ENCODE results near the gene TKT.

DNA sequence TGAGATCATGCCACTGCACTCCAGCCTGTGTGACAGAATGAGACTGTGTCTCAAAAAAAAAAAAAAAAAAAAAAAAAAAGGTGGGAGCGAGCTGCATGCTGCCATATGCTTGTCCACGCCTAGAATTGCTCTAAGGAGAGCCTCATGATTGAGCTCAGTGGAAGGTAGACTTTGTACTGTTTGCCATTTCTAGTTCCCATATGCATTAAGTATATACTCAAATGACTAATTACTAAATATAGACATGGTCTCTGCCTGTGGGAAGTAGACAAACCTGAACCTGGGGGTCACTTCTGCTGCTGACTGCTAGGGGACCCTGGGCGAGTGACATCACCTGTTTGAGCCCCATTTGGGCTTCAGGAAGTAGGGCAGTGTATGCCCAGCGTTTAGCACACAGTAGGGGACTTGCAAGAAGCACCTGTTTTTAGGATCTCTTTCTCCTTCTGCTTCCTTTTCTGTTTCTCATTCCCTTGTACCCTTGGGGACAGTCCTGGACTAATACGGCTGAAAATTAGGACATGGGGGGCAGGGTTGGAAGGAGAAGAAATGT lies 67.6 kb downstream of the TKT start:
- no peak for TF ChIP-seq FOXO1 (CRISPR knock-in tag; IDR thresholded peaks at IDR 0.05)
- TF ChIP-seq, protein P1, sequence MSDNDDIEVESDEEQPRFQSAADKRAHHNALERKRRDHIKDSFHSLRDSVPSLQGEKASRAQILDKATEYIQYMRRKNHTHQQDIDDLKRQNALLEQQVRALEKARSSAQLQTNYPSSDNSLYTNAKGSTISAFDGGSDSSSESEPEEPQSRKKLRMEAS (IDR thresholded peaks at IDR 0.05), result no peak
- no peak for TF ChIP-seq ZFP36 (IDR thresholded peaks at IDR 0.05; ENCODE audit: borderline replicate concordance, low read depth, low read length, partially characterized antibody)
- TF ChIP-seq TAF1 (CRISPR knock-in tag; IDR thresholded peaks at IDR 0.05), result no peak
- TF ChIP-seq, protein P2, sequence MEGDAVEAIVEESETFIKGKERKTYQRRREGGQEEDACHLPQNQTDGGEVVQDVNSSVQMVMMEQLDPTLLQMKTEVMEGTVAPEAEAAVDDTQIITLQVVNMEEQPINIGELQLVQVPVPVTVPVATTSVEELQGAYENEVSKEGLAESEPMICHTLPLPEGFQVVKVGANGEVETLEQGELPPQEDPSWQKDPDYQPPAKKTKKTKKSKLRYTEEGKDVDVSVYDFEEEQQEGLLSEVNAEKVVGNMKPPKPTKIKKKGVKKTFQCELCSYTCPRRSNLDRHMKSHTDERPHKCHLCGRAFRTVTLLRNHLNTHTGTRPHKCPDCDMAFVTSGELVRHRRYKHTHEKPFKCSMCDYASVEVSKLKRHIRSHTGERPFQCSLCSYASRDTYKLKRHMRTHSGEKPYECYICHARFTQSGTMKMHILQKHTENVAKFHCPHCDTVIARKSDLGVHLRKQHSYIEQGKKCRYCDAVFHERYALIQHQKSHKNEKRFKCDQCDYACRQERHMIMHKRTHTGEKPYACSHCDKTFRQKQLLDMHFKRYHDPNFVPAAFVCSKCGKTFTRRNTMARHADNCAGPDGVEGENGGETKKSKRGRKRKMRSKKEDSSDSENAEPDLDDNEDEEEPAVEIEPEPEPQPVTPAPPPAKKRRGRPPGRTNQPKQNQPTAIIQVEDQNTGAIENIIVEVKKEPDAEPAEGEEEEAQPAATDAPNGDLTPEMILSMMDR (CRISPR knock-in tag; IDR thresholded peaks at IDR 0.05), result no peak
- TF ChIP-seq GATA4 (IDR thresholded peaks at IDR 0.05; ENCODE audit: borderline replicate concordance, low read depth), result no peak
- no peak for TF ChIP-seq ZSCAN20 (CRISPR knock-in tag; IDR thresholded peaks at IDR 0.05; ENCODE audit: borderline replicate concordance)
- TF ChIP-seq RXRA (CRISPR knock-in tag; IDR thresholded peaks at IDR 0.05), result no peak
- TF ChIP-seq, protein P3, sequence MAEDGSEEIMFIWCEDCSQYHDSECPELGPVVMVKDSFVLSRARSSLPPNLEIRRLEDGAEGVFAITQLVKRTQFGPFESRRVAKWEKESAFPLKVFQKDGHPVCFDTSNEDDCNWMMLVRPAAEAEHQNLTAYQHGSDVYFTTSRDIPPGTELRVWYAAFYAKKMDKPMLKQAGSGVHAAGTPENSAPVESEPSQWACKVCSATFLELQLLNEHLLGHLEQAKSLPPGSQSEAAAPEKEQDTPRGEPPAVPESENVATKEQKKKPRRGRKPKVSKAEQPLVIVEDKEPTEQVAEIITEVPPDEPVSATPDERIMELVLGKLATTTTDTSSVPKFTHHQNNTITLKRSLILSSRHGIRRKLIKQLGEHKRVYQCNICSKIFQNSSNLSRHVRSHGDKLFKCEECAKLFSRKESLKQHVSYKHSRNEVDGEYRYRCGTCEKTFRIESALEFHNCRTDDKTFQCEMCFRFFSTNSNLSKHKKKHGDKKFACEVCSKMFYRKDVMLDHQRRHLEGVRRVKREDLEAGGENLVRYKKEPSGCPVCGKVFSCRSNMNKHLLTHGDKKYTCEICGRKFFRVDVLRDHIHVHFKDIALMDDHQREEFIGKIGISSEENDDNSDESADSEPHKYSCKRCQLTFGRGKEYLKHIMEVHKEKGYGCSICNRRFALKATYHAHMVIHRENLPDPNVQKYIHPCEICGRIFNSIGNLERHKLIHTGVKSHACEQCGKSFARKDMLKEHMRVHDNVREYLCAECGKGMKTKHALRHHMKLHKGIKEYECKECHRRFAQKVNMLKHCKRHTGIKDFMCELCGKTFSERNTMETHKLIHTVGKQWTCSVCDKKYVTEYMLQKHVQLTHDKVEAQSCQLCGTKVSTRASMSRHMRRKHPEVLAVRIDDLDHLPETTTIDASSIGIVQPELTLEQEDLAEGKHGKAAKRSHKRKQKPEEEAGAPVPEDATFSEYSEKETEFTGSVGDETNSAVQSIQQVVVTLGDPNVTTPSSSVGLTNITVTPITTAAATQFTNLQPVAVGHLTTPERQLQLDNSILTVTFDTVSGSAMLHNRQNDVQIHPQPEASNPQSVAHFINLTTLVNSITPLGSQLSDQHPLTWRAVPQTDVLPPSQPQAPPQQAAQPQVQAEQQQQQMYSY (CRISPR knock-in tag; IDR thresholded peaks at IDR 0.05), result no peak
- TF ChIP-seq YY1 (IDR thresholded peaks at IDR 0.05; ENCODE audit: insufficient read depth, insufficient replicate concordance, low read depth, low read length), result no peak
- no peak for TF ChIP-seq BHLHE40 (IDR thresholded peaks at IDR 0.05; ENCODE audit: low read length)
- TF ChIP-seq, protein P4, sequence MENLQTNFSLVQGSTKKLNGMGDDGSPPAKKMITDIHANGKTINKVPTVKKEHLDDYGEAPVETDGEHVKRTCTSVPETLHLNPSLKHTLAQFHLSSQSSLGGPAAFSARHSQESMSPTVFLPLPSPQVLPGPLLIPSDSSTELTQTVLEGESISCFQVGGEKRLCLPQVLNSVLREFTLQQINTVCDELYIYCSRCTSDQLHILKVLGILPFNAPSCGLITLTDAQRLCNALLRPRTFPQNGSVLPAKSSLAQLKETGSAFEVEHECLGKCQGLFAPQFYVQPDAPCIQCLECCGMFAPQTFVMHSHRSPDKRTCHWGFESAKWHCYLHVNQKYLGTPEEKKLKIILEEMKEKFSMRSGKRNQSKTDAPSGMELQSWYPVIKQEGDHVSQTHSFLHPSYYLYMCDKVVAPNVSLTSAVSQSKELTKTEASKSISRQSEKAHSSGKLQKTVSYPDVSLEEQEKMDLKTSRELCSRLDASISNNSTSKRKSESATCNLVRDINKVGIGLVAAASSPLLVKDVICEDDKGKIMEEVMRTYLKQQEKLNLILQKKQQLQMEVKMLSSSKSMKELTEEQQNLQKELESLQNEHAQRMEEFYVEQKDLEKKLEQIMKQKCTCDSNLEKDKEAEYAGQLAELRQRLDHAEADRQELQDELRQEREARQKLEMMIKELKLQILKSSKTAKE (CRISPR knock-in tag; IDR thresholded peaks at IDR 0.05; ENCODE audit: borderline replicate concordance), result no peak
- TF ChIP-seq, protein P5, sequence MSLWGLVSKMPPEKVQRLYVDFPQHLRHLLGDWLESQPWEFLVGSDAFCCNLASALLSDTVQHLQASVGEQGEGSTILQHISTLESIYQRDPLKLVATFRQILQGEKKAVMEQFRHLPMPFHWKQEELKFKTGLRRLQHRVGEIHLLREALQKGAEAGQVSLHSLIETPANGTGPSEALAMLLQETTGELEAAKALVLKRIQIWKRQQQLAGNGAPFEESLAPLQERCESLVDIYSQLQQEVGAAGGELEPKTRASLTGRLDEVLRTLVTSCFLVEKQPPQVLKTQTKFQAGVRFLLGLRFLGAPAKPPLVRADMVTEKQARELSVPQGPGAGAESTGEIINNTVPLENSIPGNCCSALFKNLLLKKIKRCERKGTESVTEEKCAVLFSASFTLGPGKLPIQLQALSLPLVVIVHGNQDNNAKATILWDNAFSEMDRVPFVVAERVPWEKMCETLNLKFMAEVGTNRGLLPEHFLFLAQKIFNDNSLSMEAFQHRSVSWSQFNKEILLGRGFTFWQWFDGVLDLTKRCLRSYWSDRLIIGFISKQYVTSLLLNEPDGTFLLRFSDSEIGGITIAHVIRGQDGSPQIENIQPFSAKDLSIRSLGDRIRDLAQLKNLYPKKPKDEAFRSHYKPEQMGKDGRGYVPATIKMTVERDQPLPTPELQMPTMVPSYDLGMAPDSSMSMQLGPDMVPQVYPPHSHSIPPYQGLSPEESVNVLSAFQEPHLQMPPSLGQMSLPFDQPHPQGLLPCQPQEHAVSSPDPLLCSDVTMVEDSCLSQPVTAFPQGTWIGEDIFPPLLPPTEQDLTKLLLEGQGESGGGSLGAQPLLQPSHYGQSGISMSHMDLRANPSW (CRISPR knock-in tag; IDR thresholded peaks at IDR 0.05; ENCODE audit: borderline replicate concordance), result no peak
- TF ChIP-seq ZNF629 (CRISPR knock-in tag; conservative IDR thresholded peaks at IDR 0.05), result no peak
